GF-D8 (cell line): ENCODE results near the gene IL1RL1.
A peak's percentile ranks its signal among the peaks of the same experiment; 100 is the strongest.
"Not testable (repeated sequence)": the region's sequence is repeated elsewhere in the genome, so short reads cannot be mapped to it uniquely, and the experiment has no call there.

Source experiments
- DNase-seq: peaks from one replicate; lab custom pipeline; 2025; lab: John Stamatoyannopoulos, UW

IL1RL1 gene

DNA sequence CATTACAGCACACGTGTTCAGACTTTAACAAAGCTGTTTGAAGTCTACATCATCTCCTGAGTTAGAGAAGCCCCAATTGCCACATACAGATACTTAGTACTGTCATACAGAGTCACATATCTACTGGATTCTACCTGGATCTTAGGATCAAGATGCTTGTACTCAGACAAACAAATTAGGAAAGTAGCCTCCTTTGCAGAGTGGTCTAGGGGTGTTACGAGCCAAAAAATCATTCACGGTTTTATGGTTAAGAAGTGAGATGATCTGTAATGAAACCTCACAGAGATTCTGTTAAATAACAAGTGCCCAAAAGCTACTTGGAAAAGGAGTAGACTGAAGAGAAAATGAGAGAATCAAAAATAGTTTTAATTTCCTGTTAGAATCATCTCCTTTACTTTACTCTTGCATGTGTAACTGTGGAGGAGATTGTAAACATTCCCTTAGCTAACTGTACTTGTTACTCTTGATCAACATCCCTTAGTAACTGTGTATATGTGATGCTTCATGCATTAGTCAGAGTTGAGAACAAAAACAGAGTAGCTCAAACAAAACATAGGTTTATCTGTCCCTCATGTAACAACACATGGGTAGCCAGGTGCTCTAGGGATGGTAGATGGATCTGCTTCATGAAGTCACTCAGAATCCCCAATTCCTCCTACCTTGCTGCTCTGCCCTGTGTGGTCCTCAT, 16.4 kb upstream of the IL1RL1 start:
- DNase-seq = no peak

GRCh38 chr2:102295566-102295965, 15.8 kb upstream of the IL1RL1 start:
- DNase-seq = no peak

GRCh38 chr2:102296449-102296848, 14.9 kb upstream of the IL1RL1 start:
- no peak for DNase-seq

DNA sequence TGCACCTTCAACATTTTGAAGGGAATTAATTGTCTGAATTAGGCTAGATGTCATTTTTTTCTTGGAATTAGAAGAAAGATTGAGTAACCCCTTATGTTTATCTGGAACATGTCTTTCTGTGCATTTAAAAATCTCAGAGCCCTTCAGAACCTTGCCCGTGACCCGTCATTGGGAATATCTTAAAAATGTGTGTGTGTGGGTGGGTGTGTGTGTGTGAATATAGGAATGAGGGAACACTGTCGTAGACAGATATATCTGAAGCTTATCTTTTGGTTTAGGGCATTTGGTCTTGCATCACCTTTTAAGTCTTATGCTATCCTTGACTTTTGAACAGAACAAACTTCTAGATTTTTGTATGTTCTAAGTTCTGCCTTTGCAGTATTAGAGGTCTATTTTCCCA, 13.5 kb upstream of the IL1RL1 start:
- no peak for DNase-seq

GRCh38 chr2:102301867-102302362, 9.4 kb upstream of the IL1RL1 start:
- DNase-seq = peak; percentile 85

DNA sequence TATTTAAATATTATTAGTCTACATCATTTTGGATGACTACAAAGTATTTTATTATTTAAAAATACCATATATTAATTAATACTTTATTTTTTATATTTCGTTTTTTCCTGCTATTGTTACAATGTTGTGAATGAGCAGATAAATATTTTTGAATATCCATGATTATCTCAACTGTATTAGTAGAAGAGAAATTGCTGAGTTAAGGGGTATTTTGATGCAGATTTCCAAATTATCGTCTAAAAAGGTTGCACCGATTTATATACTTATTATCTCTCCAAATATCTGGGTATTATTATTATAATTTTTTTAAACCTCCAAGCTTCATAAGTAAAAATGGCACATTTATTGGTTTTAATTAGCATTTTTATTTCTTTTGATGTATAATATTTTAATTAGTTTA, 8.9 kb upstream of the IL1RL1 start:
- no peak for DNase-seq

- DNase-seq = no peak
Observed at GRCh38 chr2:102303589-102303988, 7.8 kb upstream of the IL1RL1 start.

GRCh38 chr2:102304268-102304667, 7.1 kb upstream of the IL1RL1 start:
- DNase-seq = no peak

GRCh38 chr2:102304711-102305611, 6.4 kb upstream of the IL1RL1 start:
- DNase-seq = peak; percentile 89

- no peak for DNase-seq
Observed at GRCh38 chr2:102306125-102306524, 5.2 kb upstream of the IL1RL1 start.

- no peak for DNase-seq
Observed at GRCh38 chr2:102313025-102313424, 1.7 kb downstream of the IL1RL1 start.

- no peak for DNase-seq
Observed at GRCh38 chr2:102313471-102313870, 2.1 kb downstream of the IL1RL1 start.

DNA sequence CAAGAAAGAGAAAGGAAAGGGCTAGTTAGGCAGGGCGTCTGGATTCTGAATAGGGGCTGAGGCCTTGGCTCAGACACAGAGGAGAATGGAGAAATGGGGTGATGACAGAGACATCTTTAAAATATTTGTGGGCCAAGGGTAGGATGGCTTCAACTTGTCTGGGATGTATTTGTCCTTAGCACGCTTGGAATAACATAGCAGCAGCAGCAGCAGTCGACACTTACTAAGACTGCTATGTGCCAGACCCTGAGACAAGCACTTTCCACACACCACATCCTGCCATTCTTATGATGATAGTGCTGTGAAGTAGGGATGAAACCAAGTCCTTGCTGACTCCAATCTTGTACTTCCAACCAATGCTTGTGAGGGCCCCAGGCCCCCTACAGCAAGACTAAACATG, 2.6 kb downstream of the IL1RL1 start:
- no peak for DNase-seq

GRCh38 chr2:102315921-102316320, 4.6 kb downstream of the IL1RL1 start:
- no peak for DNase-seq

DNA sequence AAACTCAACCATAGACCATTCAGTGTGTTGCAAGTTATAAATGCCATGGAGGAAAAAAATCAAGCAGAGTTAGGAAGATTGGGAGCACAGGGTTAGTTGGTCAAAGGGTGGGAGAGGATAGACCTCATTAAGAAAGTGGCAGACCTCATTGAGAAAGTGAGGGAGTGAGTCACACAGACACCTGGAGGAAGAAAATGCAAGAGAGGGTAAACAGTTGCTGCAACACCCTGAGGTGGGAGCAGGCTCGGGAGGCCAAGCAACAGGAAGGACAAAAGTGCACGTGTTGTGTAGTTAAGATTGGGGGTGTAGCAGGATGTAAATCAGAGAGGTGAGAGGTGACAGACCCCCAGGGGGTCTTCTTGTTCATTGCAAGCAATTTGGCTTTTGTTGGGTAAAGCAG, 6.4 kb downstream of the IL1RL1 start:
- DNase-seq = peak; percentile 72

GRCh38 chr2:102318437-102318836, 7.1 kb downstream of the IL1RL1 start:
- no peak for DNase-seq

- DNase-seq = no peak
Observed at GRCh38 chr2:102321941-102322719, 10.8 kb downstream of the IL1RL1 start.

DNA sequence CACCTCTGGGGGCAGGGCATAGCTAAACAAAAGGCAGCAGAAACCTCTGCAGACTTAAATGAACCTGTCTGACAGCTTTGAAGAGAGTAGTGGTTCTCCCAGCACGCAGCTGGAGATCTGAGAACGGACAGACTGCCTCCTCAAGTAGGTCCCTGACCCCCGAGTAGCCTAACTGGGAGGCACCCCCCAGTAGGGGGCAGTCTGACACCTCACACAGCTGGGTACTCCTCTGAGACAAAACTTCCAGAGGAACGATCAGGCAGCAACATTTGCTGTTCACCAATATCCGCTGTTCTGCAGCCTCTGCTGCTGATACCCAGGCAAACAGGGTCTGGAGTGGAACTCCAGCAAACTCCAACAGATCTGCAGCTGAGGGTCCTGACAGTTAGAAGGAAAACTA, 13.6 kb downstream of the IL1RL1 start:
- not testable (repeated sequence) for DNase-seq

GRCh38 chr2:102331311-102331980, 20.1 kb downstream of the IL1RL1 start:
- DNase-seq = no peak

DNA sequence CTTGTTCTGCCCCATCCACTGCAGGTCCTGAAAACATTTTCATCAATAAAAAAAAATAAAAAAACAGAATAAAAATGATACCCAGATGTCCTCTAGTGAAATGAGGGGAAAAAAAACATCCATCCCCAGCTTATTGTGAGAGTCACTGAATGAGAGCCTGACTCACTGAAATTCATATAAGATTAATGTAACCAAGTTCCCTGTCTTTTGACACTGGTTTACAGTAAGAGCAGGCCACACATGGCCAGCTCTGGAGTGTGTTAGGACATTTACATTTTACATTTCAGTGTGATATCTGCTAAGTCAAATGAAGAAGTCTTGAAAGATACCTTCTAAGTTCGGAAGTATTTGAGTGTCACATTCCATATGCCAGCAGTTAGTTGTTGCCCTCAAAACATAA, 23.1 kb downstream of the IL1RL1 start:
- no peak for DNase-seq

DNA sequence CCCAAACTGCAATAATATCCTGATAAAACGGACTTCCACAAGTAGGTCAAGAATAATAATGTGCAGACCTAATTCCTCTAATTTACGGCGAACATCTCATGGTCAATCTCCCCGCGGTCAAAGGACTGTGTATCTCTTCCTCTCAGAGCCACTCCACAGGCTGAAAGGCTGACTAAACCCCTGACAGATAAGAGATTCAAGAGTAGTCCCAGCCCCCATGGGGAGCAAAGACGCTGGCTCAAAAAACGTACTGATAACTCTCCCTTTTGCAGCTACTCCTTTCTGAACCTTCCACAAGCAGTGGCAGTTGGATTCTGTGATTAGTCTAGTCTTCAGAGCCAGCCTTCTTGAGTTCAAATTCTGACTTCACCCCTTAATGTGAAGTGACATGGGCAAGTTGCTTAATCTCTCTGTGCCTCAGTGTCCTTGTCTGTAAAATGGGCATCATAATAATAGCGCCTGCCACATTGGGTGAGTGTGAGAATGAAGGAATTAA, 24.6 kb downstream of the IL1RL1 start:
- peak; percentile 65 for DNase-seq

- no peak for DNase-seq
Observed at GRCh38 chr2:102336502-102336945, 25.2 kb downstream of the IL1RL1 start.
